ENCODE measurements around the gene TRIM9. TPM values are rescaled to one million over a fixed set of nuclear protein-coding genes. Genes with fewer than 3 reads are reported as not detected.

The TRIM9 gene
- total RNA-seq, 1 experiment from 2014 or later, result 2.0 TPM

DNA sequence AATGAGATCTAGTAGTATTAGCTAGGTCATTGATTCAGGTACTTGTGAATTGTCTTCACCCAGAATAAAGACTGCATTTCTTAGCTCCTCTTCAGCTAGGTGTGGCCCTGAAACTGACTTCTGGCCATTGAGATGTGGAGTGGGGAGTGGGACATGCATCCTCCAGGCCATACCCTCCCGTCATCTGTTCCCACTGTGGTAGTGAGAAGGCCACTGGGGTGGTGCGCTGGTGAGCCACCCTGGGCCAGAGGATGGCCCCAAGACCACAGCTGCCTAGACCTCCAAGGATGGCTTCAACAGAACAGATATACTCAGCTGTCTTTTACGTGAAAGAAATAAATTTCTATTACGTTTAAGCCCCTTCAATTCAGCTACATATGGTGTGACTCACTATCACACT lies 36.5 kb downstream of the TRIM9 start:
- no peak for DNase-seq (ENCODE audit: low read depth)

- DNase-seq (ENCODE audit: low read depth), result no peak
These were observed 38.5 kb downstream of the TRIM9 start for GRCh38 chr14:51056421-51056820.

GRCh38 chr14:51053157-51053556 lies 41.7 kb downstream of the TRIM9 start:
- peak; percentile 7 for DNase-seq (ENCODE audit: low read depth)

GRCh38 chr14:51044961-51045360 lies 49.9 kb downstream of the TRIM9 start:
- no peak for DNase-seq (ENCODE audit: low read depth)

GRCh38 chr14:51041883-51042282 lies 53.0 kb downstream of the TRIM9 start:
- no peak for DNase-seq (ENCODE audit: low read depth)

- no peak for DNase-seq (ENCODE audit: low read depth)
These were observed 53.8 kb downstream of the TRIM9 start for GRCh38 chr14:51041108-51041531.

- DNase-seq (ENCODE audit: low read depth), result no peak
These were observed 55.7 kb downstream of the TRIM9 start for GRCh38 chr14:51039252-51039651.

- DNase-seq (ENCODE audit: low read depth), result peak; percentile 96
These were observed 59.2 kb downstream of the TRIM9 start for GRCh38 chr14:51035611-51036192.

DNA sequence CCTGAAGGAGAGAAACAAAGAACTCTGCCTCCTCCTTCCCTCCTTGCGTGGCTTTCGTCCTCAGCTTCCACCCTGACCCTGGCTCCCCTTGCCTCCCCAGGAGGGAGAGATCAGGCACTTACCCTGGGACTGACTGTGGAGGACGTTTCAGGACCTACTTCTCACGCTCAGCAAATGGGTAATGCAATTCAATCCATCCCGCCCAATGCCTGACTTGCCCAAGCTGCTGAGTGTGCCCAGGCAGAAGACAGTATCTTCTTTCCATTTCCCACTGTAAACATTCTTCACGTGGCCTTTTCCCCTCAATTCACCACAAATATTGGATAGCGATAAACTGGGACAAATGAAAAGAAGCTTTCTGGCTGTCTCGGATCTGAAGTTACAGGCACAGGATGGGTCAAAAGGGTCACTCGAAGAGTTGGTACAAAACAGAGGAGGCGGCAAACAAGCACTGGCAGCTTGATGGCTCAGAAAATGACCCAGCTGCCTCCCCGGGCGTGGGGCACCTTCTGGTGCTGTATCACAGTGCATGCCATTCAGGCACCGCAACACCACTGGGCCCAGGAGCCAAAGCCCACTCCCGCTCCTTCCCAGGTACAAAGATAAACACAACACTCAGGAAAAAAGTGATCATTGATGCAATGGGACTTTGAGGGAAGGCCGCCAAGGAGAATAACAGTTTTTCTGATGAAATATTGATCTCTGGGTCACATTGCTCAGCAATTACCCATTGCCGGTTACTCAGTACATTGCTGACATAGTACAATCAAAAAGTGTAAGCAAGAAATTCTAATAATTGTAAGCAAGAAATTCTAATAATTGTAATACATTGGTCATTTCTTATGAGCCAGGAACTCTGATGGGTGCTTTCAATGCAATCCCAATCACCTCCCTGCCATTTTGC lies 65.8 kb downstream of the TRIM9 start:
- DNase-seq (ENCODE audit: low read depth), result no peak

GRCh38 chr14:51028361-51028760 lies 66.5 kb downstream of the TRIM9 start:
- no peak for DNase-seq (ENCODE audit: low read depth)

DNA sequence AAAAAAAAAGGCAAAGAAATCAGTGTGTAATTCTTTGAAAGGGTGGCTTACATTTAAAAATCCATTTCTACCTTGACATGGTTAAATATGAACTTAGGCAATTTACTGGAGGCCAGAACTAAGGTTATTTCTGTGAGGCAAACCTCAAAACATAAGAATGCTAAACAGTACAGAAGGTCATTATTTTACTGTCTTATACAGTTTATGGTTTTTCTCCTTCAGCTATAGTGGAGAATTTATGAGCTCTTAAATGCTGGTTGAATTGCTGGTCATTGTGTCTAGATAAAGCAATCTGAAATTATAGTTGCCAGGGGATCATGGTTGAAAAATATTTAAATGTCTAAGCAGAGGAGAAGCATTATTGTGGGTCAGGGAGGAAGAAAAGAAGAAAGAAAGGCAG lies 70.5 kb downstream of the TRIM9 start:
- DNase-seq (ENCODE audit: low read depth), result no peak

GRCh38 chr14:51023964-51024363 lies 70.9 kb downstream of the TRIM9 start:
- DNase-seq (ENCODE audit: low read depth), result no peak

GRCh38 chr14:51022769-51023168 lies 72.1 kb downstream of the TRIM9 start:
- DNase-seq (ENCODE audit: low read depth), result no peak

- DNase-seq (ENCODE audit: low read depth), result peak; percentile 72
These were observed 74.7 kb downstream of the TRIM9 start for GRCh38 chr14:51020024-51020710.

DNA sequence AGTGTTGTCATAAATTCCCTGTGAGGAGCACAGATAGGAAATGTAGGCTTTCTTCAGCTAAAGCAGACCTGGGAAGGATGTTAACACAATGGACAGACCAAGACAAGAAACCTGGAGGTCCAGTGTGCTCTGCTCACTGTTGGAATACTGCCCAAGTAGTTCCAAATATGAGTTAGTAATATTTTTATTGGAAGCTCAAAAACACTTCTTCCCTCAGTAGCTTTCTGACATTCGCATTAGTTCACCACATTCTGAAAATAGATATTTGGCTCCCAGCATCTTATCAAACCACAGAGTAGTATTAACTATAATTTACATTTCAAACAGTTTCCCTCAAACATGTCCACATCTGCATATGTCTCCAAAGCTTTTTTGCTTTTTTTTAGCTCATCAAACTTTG lies 75.8 kb downstream of the TRIM9 start:
- DNase-seq (ENCODE audit: low read depth), result peak; percentile 33

GRCh38 chr14:51018521-51018920 lies 76.4 kb downstream of the TRIM9 start:
- DNase-seq (ENCODE audit: low read depth), result peak; percentile 63

DNA sequence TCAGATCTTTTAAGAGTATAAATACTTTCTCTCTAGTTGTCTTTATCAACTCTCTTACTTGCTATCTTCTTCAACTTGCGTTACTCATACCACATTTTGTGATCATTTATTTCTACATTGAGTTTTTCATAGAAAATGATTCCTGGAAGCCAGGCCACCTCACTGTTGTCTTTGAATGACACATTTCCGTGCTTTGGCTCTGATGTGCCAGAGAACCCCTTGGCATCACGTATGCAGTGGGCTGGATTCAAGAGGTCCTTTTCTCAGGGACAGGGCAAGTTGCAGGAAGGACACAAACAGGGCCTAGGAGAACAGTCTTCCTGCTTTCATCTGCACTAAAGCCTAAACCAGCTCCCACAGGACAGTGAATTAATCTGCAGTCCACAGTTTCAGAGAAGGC lies 80.3 kb downstream of the TRIM9 start:
- peak; percentile 64 for DNase-seq (ENCODE audit: low read depth)

- DNase-seq (ENCODE audit: low read depth), result peak; percentile 90
These were observed 80.8 kb downstream of the TRIM9 start for GRCh38 chr14:51014086-51014485.

DNA sequence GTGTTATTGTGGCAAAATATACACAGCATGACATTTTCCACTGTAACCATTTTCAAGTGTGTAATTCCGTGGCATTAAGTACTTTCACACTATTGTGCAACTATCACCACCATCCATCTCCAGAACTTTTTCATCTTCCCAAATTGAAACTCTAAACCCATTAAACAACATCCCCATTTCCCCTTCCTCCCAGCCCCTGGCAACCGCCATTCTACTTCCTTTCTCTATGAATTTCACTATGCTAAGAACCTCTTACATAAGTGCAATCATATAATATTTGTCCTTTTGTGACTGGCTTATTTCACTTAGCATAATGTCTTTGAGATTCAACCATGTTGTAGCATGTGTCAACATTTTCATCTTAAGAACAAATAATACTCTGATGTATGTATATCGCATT lies 82.8 kb downstream of the TRIM9 start:
- DNase-seq (ENCODE audit: low read depth), result no peak

DNA sequence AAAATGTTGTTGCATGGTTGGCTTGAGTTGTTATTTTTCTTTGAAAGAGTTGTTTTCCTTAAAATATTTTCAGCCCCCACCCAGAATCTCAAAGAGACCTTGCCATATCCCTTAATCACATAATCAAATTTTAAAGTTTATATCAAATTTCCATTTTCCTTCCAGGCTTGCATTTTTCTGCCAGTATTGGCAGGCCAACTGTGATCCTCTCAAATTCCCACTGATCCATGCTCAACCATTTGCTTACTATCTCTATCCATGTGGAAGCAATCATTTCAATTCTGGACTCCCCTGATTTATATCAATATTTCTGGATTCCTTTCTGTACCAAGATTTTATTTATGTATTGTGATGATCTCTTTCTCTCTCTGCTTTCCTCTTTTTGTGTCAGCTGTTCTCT lies 86.5 kb downstream of the TRIM9 start:
- no peak for DNase-seq (ENCODE audit: low read depth)

DNA sequence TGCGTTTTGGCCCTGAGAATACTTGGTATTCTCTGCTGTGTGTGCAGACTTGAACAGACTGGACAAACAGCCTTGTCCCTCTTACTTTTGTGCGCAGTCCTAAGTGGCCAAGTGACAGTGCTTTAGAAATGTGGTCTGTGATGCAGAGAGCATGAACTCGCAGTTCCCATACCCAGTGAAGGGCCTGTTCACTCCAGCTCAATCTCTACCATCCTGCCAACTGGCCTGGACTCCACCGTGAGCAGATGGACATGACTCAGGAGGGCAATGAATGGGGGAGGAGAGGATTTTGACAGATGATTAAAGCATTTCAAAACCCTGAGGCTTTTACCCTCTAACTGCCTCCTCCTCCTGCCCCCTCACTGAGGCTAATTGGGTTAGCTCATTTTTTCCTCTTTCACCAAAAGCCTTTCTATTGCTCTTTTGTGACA lies 88.1 kb downstream of the TRIM9 start:
- peak; percentile 96 for DNase-seq (ENCODE audit: low read depth)

DNA sequence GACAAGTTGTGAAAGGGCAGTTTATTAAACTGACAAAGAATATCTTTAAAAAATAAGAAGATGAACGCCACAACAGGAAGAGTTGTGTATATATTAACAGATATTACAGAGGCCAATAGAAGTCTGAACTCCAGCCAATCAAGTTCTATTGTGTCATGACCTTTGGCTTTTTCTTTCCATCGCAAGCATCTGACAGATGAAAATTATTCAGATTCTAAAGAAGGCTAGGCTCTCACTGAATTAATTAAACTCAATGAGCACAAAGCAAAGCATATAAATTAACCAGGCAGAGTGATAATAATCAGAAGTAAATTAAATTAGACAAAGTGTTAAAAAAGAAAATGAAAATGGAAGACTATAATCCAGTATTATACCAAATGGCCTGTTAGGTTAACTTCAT lies 88.6 kb downstream of the TRIM9 start:
- DNase-seq (ENCODE audit: low read depth), result no peak

Measured in M059J (cell line).